Urinary bladder (tissue), 4 donors: ENCODE data around the gene PRSS33. TPM values are rescaled to one million over a fixed set of nuclear protein-coding genes. Genes with fewer than 3 reads are reported as not detected.

Source experiments
- DNase-seq: peaks from one replicate; pipeline ENCODE4 v3.0.0-alpha.2; 2015; ENCODE audit errors: extremely low spot score
- H3K27ac ChIP-seq: one replicate; pipeline ENCODE4 v1.5.1; 2013; ENCODE audit warnings: low read depth, mild to moderate bottlenecking, moderate library complexity
- H3K36me3 ChIP-seq: one replicate; pipeline ENCODE4 v1.6.1; 2013; ENCODE audit warnings: mild to moderate bottlenecking, moderate library complexity; ENCODE audit not compliant: insufficient read depth
- H3K4me1 ChIP-seq: one replicate; pipeline ENCODE4 v1.6.1; 2013; ENCODE audit warnings: mild to moderate bottlenecking, moderate library complexity; ENCODE audit not compliant: insufficient read depth
- H3K4me3 ChIP-seq: one replicate; pipeline ENCODE4 v1.5.1; 2013; ENCODE audit warnings: low read depth, low read length
- WGBS: extraction: QIAGEN DNeasy Blood & Tissue Kit; methylation state at CpG from one replicate; pipeline ENCODE4 v1.1.7; 2013; 5-methylcytosine and 5-hydroxymethylcytosine counted together
- polyA plus RNA-seq: library from polyadenylated mRNA; stranded (reverse); fragments of 200-250 nt; gene quantifications from one replicate; pipeline ENCODE4 v1.2.3, GENCODE V29; 2013
- total RNA-seq: library from RNA; depleted of rRNA; stranded (reverse); fragments of >200 nt; gene quantifications from one replicate; pipeline ENCODE4 v1.2.3, GENCODE V29; 2014
- donor health status: healthy with polysubstance abuse.
- donor health status: healthy.

The PRSS33 gene
- total and polyA plus RNA-seq, 2 donors: not detected

- WGBS: 97% methylated on average over 5 of the region's 5 CpGs
- Histone ChIP-seq H3K36me3 (no peaks in the 10 kb centered on the region), H3K4me3 (no peak overlapping the region), H3K4me1 (peaks cover 2% of the 10 kb centered on the region), H3K27ac (no peak overlapping the region)
- DNase-seq: no peak
These were observed 37.9 kb downstream of the PRSS33 start for GRCh38 chr16:2749476-2749875.

GRCh38 chr16:2748757-2749455 is 38.5 kb downstream of the PRSS33 start:
- WGBS: 89% methylated on average over 7 of the region's 7 CpGs
- Histone ChIP-seq H3K27ac (no peak overlapping the region), H3K4me1 (no peaks in the 10 kb centered on the region), H3K36me3 (no peaks in the 10 kb centered on the region), H3K4me3 (no peak overlapping the region)
- DNase-seq: no peak

- H3K27ac ChIP-seq: no peak overlapping the region
- no peak for DNase-seq
- 82% methylated on average over 9 of the region's 9 CpGs for WGBS
- no peaks in the 10 kb centered on the region for H3K4me1 ChIP-seq
- H3K36me3 ChIP-seq: no peaks in the 10 kb centered on the region
- no peak overlapping the region for H3K4me3 ChIP-seq
These were observed 41.4 kb downstream of the PRSS33 start for GRCh38 chr16:2745961-2746360.

GRCh38 chr16:2745116-2745890 is 42.1 kb downstream of the PRSS33 start:
- Histone ChIP-seq H3K4me3 (no peak overlapping the region), H3K4me1 (no peaks in the 10 kb centered on the region), H3K27ac (no peak overlapping the region), H3K36me3 (no peaks in the 10 kb centered on the region)
- DNase-seq: no peak
- 70% methylated on average over 15 of the region's 15 CpGs for WGBS

GRCh38 chr16:2744711-2745110 is 42.6 kb downstream of the PRSS33 start:
- Histone ChIP-seq H3K36me3 (no peaks in the 10 kb centered on the region), H3K27ac (no peak overlapping the region), H3K4me3 (no peak overlapping the region), H3K4me1 (no peaks in the 10 kb centered on the region)
- no peak for DNase-seq
- WGBS: 89% methylated on average over 6 of the region's 6 CpGs

- WGBS: 88% methylated on average over 19 of the region's 19 CpGs
- Histone ChIP-seq H3K27ac (no peak overlapping the region), H3K36me3 (no peaks in the 10 kb centered on the region), H3K4me3 (no peak overlapping the region), H3K4me1 (no peaks in the 10 kb centered on the region)
- DNase-seq: no peak
These were observed 44.2 kb downstream of the PRSS33 start for GRCh38 chr16:2743007-2743810.

GRCh38 chr16:2742323-2743006 is 44.9 kb downstream of the PRSS33 start:
- no peaks in the 10 kb centered on the region for H3K36me3 ChIP-seq
- no peak for DNase-seq
- 93% methylated on average over 12 of the region's 12 CpGs for WGBS
- H3K4me3 ChIP-seq: no peak overlapping the region
- H3K4me1 ChIP-seq: no peaks in the 10 kb centered on the region
- no peak overlapping the region for H3K27ac ChIP-seq

GRCh38 chr16:2741168-2741567 is 46.2 kb downstream of the PRSS33 start:
- WGBS: 88% methylated on average over 4 of the region's 4 CpGs
- Histone ChIP-seq H3K36me3 (no peaks in the 10 kb centered on the region), H3K27ac (no peak overlapping the region), H3K4me3 (no peak overlapping the region), H3K4me1 (no peaks in the 10 kb centered on the region)
- no peak for DNase-seq

- no peaks in the 10 kb centered on the region for H3K4me1 ChIP-seq
- no peak overlapping the region for H3K27ac ChIP-seq
- WGBS: 87% methylated on average over 6 of the region's 6 CpGs
- DNase-seq: no peak
- H3K4me3 ChIP-seq: no peak overlapping the region
- no peaks in the 10 kb centered on the region for H3K36me3 ChIP-seq
These were observed 46.9 kb downstream of the PRSS33 start for GRCh38 chr16:2740476-2740875.

GRCh38 chr16:2739625-2740430 is 47.5 kb downstream of the PRSS33 start:
- Histone ChIP-seq H3K4me3 (no peak overlapping the region), H3K36me3 (no peaks in the 10 kb centered on the region), H3K4me1 (no peaks in the 10 kb centered on the region), H3K27ac (no peak overlapping the region)
- WGBS: 56% methylated on average over 8 of the region's 8 CpGs
- no peak for DNase-seq

GRCh38 chr16:2738615-2739014 is 48.7 kb downstream of the PRSS33 start:
- no peak overlapping the region for H3K27ac ChIP-seq
- no peaks in the 10 kb centered on the region for H3K36me3 ChIP-seq
- no peak for DNase-seq
- 60% methylated on average over 5 of the region's 5 CpGs for WGBS
- H3K4me1 ChIP-seq: no peaks in the 10 kb centered on the region
- H3K4me3 ChIP-seq: no peak overlapping the region

GRCh38 chr16:2737895-2738418 is 49.4 kb downstream of the PRSS33 start:
- WGBS: 73% methylated on average over 7 of the region's 7 CpGs
- DNase-seq: no peak
- H3K4me3 ChIP-seq: no peak overlapping the region
- no peaks in the 10 kb centered on the region for H3K4me1 ChIP-seq
- no peak overlapping the region for H3K27ac ChIP-seq
- H3K36me3 ChIP-seq: no peaks in the 10 kb centered on the region
